Aorta (tissue), 5 donors: ENCODE measurements around the gene HYDIN. TPM values are rescaled to one million over a fixed set of nuclear protein-coding genes. Genes with fewer than 3 reads are reported as not detected.

Experiments used
- ATAC-seq: fragments of 200-7000 bp; cut with Tn5 transposase; one replicate; pipeline ENCODE4 v1.9.1; 2022; ENCODE audit warnings: moderate library complexity; ENCODE audit not compliant: low FRiP score
- DNase-seq, 2 donors: peaks; one replicate each; pipeline ENCODE4 v3.0.0-alpha.2; 2020
- H3K27ac ChIP-seq, 2 donors: one replicate each; pipeline ENCODE4 v1.5.1; 2013; ENCODE audit warnings: low read length in 2 of 2, mild to moderate bottlenecking in 2 of 2, moderate library complexity in 2 of 2, control low read depth in 1 of 2, inconsistent platforms in 1 of 2, low read depth in 1 of 2
- H3K27me3 ChIP-seq, 2 donors: one replicate each; pipeline ENCODE4 v1.6.1; 2013; ENCODE audit warnings: control low read depth in 1 of 2, low read length in 1 of 2, mild to moderate bottlenecking in 1 of 2, moderate library complexity in 1 of 2; ENCODE audit not compliant: insufficient read depth in 2 of 2, control insufficient read depth in 1 of 2
- H3K36me3 ChIP-seq, 2 donors: one replicate each; pipeline ENCODE4 v1.6.1; 2013; ENCODE audit warnings: control low read depth in 1 of 2, low read length in 1 of 2, mild to moderate bottlenecking in 1 of 2; ENCODE audit not compliant: insufficient read depth in 2 of 2, control insufficient read depth in 1 of 2
- H3K4me1 ChIP-seq, 2 donors: one replicate each; pipeline ENCODE4 v1.6.1; 2013; ENCODE audit warnings: low read length in 2 of 2, control low read depth in 1 of 2, mild to moderate bottlenecking in 1 of 2, moderate library complexity in 1 of 2; ENCODE audit not compliant: insufficient read depth in 2 of 2, control insufficient read depth in 1 of 2
- H3K4me3 ChIP-seq, 2 donors: one replicate each; pipeline ENCODE4 v1.5.1; 2013; ENCODE audit warnings: low read length in 2 of 2, control low read depth in 1 of 2, mild to moderate bottlenecking in 1 of 2
- H3K9me3 ChIP-seq: one replicate; pipeline ENCODE4 v1.6.1; 2013; ENCODE audit warnings: mild to moderate bottlenecking, low read length; ENCODE audit not compliant: control insufficient read depth
- WGBS, 2 donors: extraction: QIAGEN DNeasy Blood & Tissue Kit; methylation state at CpG; one replicate each; pipeline ENCODE4 v1.1.7; 2013; 5-methylcytosine and 5-hydroxymethylcytosine counted together
- intact Hi-C, 2 donors: fragments of 100-400 bp; cut with DNase I; formaldehyde crosslinking; loops; one replicate each; pipeline versions ENCODE4 v1.14.2 to v1.15.0; 2022
- polyA plus RNA-seq, 2 donors: library from polyadenylated mRNA; stranded (reverse); fragments of 200-250 nt; gene quantifications; one replicate each; pipeline ENCODE4 v1.2.3, GENCODE V29; 2013
- total RNA-seq, 2 donors: library from RNA; stranded (reverse); fragmentation: NEBNext Ultra II Directional; extraction: Animal tissue kit (Norgen Biotek cat#: 25700); gene quantifications; one replicate each; pipeline ENCODE4 v1.2.1, GENCODE V29; 2021
- donor health status: healthy with polysubstance abuse.
- donor health status: Bipolar disorder and iron deficiency.
- donor health status: DM: no; HTN: no; CAD: no.
- donor health status: DM: no; HTN: no; CAD: no.
- donor health status: DM: yes; HTN: yes; CAD: no.

HYDIN gene
- total and polyA plus RNA-seq, 4 donors, result 0.38 to 4.8 (median 4.2) TPM; not detected in 1

DNA sequence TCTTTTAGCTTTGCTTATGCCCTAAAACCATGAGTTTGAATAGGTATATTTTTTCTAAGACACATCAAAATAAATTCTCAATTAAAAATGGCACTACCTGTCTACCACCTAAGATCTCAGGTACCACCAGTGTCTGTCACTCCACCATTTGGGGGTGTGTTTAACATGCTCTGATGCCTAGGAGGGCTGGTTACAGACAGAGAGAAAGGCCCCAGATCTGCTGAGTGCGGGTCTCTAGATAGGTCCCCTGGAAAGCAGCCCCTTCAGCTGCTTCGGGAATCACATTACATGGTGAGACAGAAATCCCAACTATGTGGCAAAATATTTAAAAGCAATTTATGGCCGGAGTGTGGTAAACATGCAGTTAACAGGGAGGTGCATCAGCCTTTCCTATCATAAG is 428.9 kb downstream of the HYDIN start:
- 17 to 25% methylated on average over 3 of the region's 3 CpGs for WGBS, 2 donors
- intact Hi-C loops, result no loop called here
- no peak for ATAC-seq

GRCh38 chr16:70800781-70801480 is 429.6 kb downstream of the HYDIN start, which contains the start of gene VAC14:
Gene VAC14, minus strand, starts transcription at chr16:70801158. Its CDS starts 258 bp downstream, at chr16:70800900.
- intact Hi-C loops, result no loop called here
- 0 to 1% methylated on average over 59 to 64 of the region's 64 CpGs for WGBS, 2 donors

More for the DNA sequence above, 428.9 kb downstream of the HYDIN start:
- Histone ChIP-seq H3K4me3 (no peak overlapping the region), H3K36me3 (no peaks in the 10 kb centered on the region), H3K27ac (no peak overlapping the region), H3K4me1 (peaks cover 0 to 3% of the 10 kb centered on the region in 2 donors), H3K9me3 (peaks cover 3% of the 10 kb centered on the region), H3K27me3 (no peaks in the 10 kb centered on the region)
- no peak for DNase-seq

GRCh38 chr16:70800311-70800710 is 430.2 kb downstream of the HYDIN start:
- ATAC-seq (no peak), DNase-seq (no peak)
- H3K4me1 ChIP-seq, result peaks cover 0 to 3% of the 10 kb centered on the region in 2 donors
- H3K27me3 ChIP-seq, result no peaks in the 10 kb centered on the region
- no peak overlapping the region for H3K27ac ChIP-seq
- peak overlapping the region; percentile 78 to 89 for H3K4me3 ChIP-seq
- peaks cover 3% of the 10 kb centered on the region for H3K9me3 ChIP-seq
- 14 to 18% methylated on average over 7 of the region's 7 CpGs for WGBS, 2 donors
- no peaks in the 10 kb centered on the region for H3K36me3 ChIP-seq
- intact Hi-C loops, result no loop called here

More at GRCh38 chr16:70800781-70801480, 429.6 kb downstream of the HYDIN start, which contains the start of gene VAC14:
- Histone ChIP-seq H3K4me1 (peaks cover 0 to 3% of the 10 kb centered on the region in 2 donors), H3K4me3 (peak within 1 kb of the TSS; percentile 78 to 89), H3K36me3 (no peaks in the 10 kb centered on the region), H3K27ac (no peak within 1 kb of the TSS), H3K27me3 (no peaks in the 10 kb centered on the region), H3K9me3 (peaks cover 3% of the 10 kb centered on the region)
- ATAC-seq (peak; percentile 92), DNase-seq (peak; percentile 93 to 96)

DNA sequence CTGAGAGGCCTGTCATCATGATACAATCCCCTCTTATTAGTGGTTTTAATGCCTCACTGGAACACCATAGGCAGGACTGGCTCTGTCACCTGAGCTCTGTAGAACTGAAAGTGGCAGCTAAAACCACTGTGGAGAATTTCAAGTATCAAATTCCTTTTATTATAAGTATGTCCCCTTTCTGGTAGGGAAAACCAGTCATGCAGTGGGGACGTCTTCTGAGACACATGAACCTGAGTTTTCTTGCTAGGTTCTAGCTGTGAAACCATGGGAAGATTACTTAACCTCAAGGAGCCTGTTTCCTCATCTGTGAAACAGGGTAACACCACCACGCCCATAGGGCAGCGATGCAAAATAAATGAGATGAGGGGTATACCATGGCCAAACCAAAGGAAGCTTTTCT is 434.2 kb downstream of the HYDIN start:
- WGBS, 2 donors, result 92 to 96% methylated on average over 3 of the region's 3 CpGs
- Histone ChIP-seq H3K4me1 (peaks cover 0 to 3% of the 10 kb centered on the region in 2 donors), H3K9me3 (no peaks in the 10 kb centered on the region), H3K27me3 (no peaks in the 10 kb centered on the region), H3K27ac (no peak overlapping the region), H3K4me3 (no peak overlapping the region), H3K36me3 (no peaks in the 10 kb centered on the region)
- DNase-seq, result no peak
- no peak for ATAC-seq
- intact Hi-C loops, result no loop called here

DNA sequence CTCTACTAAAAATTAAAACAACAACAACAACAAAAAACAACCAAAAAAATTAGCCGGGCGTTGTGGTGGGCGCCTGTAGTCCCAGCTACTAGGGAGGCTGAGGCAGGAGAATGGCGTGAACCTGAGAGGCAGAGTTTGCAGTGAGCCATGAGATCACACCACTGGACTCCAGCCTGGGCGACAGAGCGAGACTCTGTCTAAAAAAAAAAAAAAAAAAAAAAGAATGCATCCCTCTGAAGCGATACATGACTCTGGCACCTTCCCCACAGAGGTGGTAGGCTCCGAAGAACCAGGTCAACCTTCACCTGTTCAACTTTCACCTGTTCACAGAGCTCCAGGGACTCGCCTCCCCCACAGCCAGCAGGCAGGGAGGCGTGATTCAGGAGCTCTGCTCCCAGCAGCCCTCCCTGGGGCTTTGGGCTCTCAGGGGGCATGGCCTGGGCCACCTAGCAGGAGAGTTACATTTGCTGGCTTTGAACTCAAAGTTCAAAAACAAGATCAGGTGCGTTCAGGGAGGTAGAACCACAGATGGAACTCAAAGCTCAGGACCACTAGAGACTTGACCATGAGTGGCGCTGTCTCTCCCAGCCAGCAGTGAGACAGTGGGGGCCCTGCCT is 435.1 kb downstream of the HYDIN start:
- no peak overlapping the region for H3K27ac ChIP-seq
- 90 to 95% methylated on average over 12 of the region's 12 CpGs for WGBS, 2 donors
- DNase-seq (no peak), ATAC-seq (no peak)
- H3K36me3 ChIP-seq, result no peaks in the 10 kb centered on the region
- peaks cover 0 to 3% of the 10 kb centered on the region in 2 donors for H3K4me1 ChIP-seq
- no peaks in the 10 kb centered on the region for H3K27me3 ChIP-seq
- no peak overlapping the region for H3K4me3 ChIP-seq
- intact Hi-C loops, result no loop called here
- no peaks in the 10 kb centered on the region for H3K9me3 ChIP-seq

DNA sequence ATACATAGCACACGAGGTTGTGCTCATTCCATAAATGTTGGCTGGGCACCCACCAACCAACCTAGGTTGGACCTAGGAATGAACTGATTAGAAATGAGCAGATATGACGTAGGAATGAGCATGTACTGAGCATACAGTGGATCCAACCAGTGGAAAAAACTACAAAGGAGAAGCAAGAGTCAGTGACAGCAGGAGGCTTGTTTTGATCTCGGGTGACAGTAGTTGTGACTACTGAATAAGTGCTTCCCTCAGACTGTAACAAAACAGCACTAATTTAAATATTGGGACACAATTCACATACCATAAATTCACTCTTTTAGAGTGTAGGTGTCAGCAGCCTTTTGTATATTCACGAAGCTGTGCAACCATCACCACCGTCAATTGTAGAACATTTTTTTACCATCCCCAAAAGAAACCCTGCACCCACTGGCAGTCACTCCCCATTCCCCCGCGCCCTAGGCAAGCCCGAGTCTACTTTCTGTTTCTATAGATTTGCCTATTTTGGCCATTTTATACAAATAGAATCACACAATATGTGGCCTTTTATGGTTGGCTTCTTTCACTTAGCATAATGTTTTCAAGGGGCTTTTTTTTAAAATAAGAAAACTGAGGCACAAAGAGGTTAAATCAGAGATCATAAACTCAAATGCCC is 436.5 kb downstream of the HYDIN start:
- WGBS, 2 donors, result 68 to 80% methylated on average over 8 of the region's 8 CpGs
- Histone ChIP-seq H3K36me3 (no peaks in the 10 kb centered on the region), H3K9me3 (no peaks in the 10 kb centered on the region), H3K27me3 (no peaks in the 10 kb centered on the region), H3K4me3 (no peak overlapping the region), H3K27ac (no peak overlapping the region), H3K4me1 (peaks cover 0 to 2% of the 10 kb centered on the region in 2 donors)
- intact Hi-C loops, result no loop called here
- DNase-seq (no peak), ATAC-seq (no peak)

DNA sequence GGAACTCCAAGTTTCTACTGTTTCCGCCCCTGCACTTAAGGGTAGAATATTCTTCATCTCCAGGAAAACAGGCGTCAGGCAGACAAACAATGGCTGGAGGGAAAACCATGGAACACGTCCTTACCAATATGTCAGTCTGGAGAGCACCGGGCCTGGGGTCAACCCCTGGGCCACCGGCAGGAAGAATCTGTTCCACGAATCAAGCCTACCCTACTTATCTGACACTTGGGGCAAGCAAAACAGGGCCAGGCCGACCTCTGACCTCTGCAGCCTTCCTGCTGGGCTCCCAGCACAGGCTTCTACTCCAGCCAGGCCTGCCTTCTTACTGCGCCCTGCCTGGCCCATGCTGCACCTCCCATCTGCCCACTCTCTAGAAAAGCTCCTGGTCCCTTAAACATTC is 439.7 kb downstream of the HYDIN start:
- no peaks in the 10 kb centered on the region for H3K4me1 ChIP-seq
- intact Hi-C loops, result no loop called here
- no peaks in the 10 kb centered on the region for H3K36me3 ChIP-seq
- H3K9me3 ChIP-seq, result no peaks in the 10 kb centered on the region
- no peak overlapping the region for H3K27ac ChIP-seq
- no peaks in the 10 kb centered on the region for H3K27me3 ChIP-seq
- DNase-seq (no peak), ATAC-seq (peak; percentile 22)
- no peak overlapping the region for H3K4me3 ChIP-seq
- 57 to 68% methylated on average over 8 of the region's 8 CpGs for WGBS, 2 donors

- Histone ChIP-seq H3K27ac (no peak overlapping the region), H3K9me3 (no peaks in the 10 kb centered on the region), H3K4me1 (no peaks in the 10 kb centered on the region), H3K4me3 (no peak overlapping the region), H3K27me3 (no peaks in the 10 kb centered on the region), H3K36me3 (no peaks in the 10 kb centered on the region)
- ATAC-seq (no peak), DNase-seq (no peak)
- intact Hi-C loops, result no loop called here
- 81 to 85% methylated on average over 16 of the region's 16 CpGs for WGBS, 2 donors
Observed at GRCh38 chr16:70789595-70790447, 440.7 kb downstream of the HYDIN start.
